Fibroblast of lung (primary cell): ENCODE data around the gene KREMEN2.

Source experiments
- CTCF ChIP-seq, 2 donors: IDR thresholded peaks in 1 of 2; conservative IDR thresholded peaks in 1 of 2; 1 replicate in 1 of 2; 2 replicates in 1 of 2; pipeline ENCODE4 v1.5.1; 2011 to 2012; ENCODE audit warnings: low read length in 2 of 2, control low read depth in 1 of 2, inconsistent platforms in 1 of 2, low read depth in 1 of 2, mild to moderate bottlenecking in 1 of 2
- EZH2 ChIP-seq: IDR thresholded peaks from 2 replicates; pipeline ENCODE4 v1.5.1; 2012; ENCODE audit warnings: low read length, control low read depth, mild to moderate bottlenecking; ENCODE audit errors: missing control alignments

- no peak for TF ChIP-seq CTCF (conservative IDR thresholded peaks at IDR 0.05 in 1 of 2, IDR thresholded peaks at IDR 0.05 in 1 of 2; ENCODE audit: low read depth in 1 of 2, low read length in 2 of 2)
- TF ChIP-seq EZH2: peak; percentile 88
Observed at GRCh38 chr16:2966808-2967191, 2.7 kb downstream of the KREMEN2 start.
